ENCODE results near the gene KLHL4.
A peak's percentile ranks its signal among the peaks of the same experiment; 100 is the strongest.
"Not testable (repeated sequence)": the region's sequence is repeated elsewhere in the genome, so short reads cannot be mapped to it uniquely, and the experiment has no call there.

KLHL4 gene
- 0.34 to 0.94 reads per million in 2 donors for total RNA-seq

- peak in 1 of 5 experiments; percentile 78 for DNase-seq
Measured at GRCh38 chrX:87517571-87518141, at the start of gene KLHL4. Gene KLHL4, plus strand, starts transcription at chrX:87517802. Its CDS starts 92 bp downstream, at chrX:87517894.

DNA sequence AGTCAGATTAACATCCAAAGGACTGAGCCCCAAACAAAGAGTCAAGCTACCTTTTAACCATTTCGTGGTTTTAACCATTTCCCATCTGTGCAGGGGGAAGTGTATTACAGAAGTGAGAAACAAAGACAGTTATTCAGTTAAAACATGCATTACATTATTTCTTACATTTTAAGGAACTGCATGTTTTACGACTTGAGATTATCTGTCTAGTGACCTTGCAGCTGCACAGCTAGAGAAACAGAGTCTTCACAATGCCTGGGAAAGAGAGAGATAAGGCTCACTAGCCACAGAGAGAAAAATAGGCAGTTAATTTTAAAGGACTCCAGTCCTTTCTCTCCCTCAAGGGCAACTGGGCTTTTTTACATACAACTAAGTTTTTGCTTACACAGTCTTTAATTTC is 48.7 kb upstream of the KLHL4 start:
- no peak for DNase-seq

DNA sequence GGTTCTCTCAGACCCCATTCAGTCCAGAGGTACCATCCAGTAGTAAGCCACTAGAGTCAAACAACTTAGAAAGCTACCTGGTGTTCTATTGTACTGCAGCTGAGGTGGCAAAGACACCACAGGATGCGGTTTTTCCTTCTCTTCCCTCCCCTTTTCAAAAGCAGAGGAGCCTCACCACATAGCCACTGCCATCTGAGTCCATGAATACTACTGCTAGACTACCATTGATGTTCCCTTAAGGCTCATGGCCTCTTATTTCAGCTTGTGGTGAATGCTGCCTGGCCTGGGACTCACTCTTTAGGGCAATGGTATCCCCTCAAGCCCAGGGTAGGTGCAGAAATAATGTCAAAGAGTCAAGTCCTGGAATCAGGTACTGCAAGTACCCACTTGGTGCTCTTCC is 41.8 kb upstream of the KLHL4 start:
- no peak for DNase-seq

GRCh38 chrX:87478703-87479102 is 38.9 kb upstream of the KLHL4 start:
- not testable (repeated sequence) for DNase-seq

DNA sequence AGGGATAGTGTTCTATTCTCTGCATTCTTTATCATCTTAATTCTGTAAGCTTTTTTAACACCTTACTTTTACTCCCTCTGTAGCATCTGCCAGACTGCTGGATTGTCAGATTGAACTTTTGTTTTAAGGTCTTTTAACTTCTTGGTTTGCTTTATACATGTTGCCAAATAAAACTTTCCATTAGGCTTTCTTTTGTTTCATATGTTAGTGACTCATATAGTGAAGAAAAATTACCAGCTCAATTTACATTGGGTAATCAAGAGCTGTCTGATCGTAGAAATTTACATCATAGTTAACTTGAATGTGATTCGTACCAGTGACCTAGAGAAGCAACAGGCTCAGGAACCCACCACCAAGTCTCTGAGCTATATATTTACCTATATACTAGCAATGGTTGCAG is 28.5 kb upstream of the KLHL4 start:
- DNase-seq: no peak

DNA sequence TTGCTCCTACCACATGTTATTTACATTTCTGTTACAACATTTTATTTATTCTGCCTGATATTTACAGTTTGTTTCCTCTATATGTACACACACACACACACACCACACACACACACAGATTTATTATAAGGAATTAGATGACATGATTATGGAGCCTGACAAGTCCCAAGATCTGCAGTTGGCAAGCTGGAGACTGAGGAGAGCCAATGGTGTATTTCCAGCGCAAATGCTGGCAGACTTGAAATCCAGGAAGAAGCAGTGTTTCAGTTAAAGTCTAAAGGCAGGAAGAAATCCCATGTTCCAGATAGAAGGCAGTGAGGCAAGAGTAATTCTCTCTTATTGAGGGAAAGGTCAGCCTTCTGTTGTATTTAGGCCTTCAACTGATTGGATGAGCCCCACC is 1.8 kb upstream of the KLHL4 start:
- DNase-seq: no peak

DNA sequence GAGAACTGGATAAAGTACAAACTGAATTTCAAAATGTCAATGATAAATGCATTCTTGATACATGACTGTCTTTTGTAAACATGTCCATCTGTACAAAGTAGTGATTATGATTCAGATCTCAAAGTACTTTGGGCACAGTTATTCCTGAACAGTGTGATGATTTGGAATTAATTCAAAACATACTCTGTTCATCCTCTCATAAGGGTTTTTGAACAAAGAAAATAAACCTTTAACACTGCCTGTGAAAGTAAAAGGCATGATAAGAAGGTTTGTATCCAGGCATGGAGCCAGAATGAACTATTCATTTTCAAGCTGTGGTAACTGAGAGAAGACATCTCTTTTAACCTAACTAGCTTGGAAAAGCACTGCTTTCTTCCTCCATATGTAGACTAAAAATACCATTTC is 883 bp upstream of the KLHL4 start:
- no peak for DNase-seq

DNA sequence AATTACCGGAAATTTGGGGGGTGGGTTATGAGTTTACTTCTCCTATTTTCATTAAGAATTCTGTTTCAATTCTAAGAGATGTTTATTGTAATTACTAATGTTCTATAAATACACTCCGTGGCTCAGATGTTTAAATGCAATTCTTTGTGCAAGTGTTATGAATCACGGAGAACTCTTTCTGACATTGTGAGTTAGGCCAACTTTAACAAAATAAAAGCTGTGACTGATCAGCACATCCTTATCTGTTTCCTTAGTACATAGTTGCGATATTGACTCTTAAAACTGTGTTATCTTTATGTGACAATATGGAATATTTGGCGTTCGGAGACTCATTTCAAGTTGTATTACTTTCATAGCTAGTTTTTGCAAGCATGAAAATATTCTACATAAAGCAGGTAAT is 902 bp downstream of the KLHL4 start:
- no peak for DNase-seq

DNA sequence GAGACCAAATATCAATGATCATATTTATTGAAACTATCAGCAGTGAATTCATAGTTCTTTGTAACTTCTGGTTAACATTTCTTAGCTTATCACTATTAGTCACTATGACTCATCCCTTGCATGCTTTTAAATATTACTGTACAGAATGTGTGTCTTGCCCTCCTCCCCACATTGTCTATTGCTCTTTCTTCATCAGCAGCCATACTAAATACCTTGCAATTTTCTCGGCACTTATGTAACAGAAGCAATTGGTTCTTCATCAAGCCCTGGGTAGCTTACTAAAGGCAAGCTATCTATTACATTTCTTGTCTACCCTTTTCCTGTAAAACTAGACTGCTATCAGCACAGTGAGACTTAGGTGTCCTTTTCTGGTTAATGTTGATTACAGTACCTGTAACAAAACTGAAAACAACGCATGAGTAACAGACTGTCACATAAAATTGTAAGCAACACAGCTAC is 8.2 kb downstream of the KLHL4 start:
- peak in 1 of 5 experiments; percentile 5 for DNase-seq

DNA sequence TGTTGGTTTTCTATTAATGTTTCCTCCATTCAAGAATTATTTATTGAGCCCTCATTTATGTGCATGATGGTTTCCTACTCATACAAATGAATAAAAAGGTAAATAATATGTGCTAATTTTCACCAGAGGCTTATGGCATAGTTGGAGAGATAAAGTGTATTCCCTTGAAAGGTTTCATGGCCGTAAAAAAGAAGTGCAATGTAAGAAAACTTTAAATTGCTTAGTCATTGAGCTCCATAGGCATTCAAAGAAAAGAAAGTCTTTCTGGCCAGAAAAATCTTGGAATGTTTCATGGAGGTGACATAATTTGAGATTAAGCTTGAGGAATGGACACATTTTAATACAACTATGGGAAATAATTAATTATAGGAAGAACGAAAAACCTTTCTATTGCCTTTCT is 8.7 kb downstream of the KLHL4 start:
- no peak for DNase-seq

DNA sequence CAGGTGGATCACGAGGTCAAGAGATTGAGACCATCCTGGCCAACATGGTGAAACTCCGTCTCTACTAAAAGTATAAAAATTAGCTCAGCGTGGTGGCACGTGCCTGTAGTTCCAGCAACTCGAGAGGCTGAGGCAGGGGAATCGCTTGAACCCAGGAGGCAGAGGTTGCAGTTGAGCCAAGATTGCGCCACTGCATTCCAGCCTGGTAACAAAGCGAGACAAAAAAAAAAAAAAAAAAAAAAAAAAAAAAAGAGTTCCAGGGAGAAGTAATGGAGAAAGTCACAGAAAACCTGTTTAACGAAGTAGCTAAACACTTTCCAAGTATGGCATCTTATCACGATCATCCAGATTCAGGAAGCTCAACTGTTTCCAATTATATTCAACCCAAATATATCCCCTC is 10.9 kb downstream of the KLHL4 start:
- no peak for DNase-seq

GRCh38 chrX:87571964-87572363 is 54.4 kb downstream of the KLHL4 start:
- DNase-seq: no peak

DNA sequence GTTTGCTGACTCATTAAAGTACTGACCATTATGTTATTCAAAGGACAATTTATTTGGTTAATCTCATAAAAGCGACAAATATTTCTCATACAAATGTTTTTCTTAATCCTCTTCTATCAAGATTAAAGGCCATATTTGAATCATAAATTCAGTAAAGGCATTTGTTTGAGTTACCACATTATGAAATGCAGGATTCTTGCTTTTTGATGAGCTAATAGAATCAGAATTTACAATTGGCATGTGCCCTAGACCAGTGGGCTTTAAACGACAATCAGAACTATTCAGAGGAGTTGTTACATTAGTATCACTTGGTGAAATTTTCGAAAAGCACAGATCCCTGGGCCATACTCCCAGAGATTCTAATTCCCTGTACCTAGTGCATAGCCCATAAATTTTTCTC is 55.3 kb downstream of the KLHL4 start:
- no peak for DNase-seq

GRCh38 chrX:87578978-87579377 is 61.4 kb downstream of the KLHL4 start:
- DNase-seq: no peak

DNA sequence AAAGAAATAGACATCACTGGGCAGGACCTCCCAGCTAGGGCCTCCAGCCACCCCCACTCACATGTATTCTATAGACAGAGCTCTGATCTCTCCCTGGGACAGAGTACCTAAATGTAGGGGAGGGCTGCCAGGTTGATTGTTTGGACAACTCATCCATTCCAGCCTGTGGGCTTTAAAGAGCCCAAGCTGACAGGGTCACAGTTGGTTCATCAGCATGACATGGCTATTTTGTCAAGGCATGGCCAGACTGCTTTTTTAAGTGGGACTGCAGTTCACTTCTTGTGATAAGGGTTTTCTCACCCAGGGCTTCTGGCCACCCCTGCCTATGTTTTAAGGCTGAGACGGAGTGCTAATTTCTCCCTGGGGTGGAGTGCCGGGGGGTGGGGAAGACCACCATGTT is 63.3 kb downstream of the KLHL4 start:
- no peak for DNase-seq

DNA sequence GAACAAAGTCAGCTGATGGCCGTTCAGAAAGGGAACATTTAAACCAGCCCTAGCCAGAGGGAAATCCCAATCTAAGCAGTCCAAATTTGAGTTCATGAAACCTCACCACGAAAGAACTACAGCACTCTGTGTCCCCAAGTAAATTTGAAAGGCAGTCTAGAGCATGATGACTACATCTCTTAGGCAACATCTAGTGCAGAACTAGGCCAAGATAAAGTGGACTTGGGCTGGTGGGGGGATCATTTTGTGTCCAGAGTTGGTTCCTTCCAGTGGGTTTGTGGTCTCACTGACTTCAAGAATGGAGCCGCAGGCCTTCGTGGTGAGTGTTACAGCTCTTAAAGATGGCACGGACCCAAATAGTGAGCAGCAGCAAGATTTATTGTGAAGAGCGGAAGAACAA is 64.9 kb downstream of the KLHL4 start:
- no peak for DNase-seq

DNA sequence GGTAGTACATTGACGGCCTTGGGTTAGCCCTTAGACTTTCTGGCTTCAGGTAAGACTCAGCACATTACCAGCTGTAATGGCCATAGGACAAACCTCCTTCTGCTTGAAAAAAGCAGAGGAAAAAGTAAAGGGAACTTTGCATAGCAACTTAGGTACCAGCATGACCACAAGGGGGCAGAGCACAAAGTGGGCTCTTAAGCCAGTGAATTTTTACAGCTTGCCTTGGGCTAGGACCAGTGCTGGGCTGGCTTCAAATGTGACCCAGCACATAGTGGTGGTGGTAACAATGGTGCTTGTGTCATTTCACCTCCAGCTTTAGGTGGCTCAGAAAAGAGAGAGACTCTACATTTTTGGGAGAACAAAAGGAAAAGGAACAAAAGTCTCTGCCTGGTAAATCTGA is 66.1 kb downstream of the KLHL4 start:
- peak in 1 of 5 experiments; percentile 1 for DNase-seq

- DNase-seq: no peak
Measured at GRCh38 chrX:87616371-87616770, 98.8 kb downstream of the KLHL4 start.

- DNase-seq: no peak
Measured at GRCh38 chrX:87621697-87622096, 104.1 kb downstream of the KLHL4 start.

- no peak for DNase-seq
Measured at GRCh38 chrX:87626996-87627395, 109.4 kb downstream of the KLHL4 start.

DNA sequence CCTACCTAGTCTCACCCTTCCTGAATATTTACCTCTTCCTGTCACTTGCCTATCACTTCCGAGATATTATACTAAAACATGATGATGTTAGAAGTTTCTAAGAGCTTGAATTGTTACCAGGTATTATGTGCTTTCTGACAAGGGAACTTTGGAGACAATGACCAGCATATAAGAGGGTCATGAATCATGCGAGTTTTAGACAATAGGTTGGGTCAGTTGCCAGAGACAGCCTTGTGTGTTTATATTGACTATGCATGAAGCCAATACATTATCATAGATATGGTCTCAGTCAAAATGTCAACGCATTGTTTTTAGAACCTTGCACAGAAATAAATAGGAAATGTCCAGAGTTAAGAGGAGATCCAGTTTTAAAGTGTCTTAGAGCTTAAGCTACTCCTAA is 116.8 kb downstream of the KLHL4 start:
- no peak for DNase-seq

DNA sequence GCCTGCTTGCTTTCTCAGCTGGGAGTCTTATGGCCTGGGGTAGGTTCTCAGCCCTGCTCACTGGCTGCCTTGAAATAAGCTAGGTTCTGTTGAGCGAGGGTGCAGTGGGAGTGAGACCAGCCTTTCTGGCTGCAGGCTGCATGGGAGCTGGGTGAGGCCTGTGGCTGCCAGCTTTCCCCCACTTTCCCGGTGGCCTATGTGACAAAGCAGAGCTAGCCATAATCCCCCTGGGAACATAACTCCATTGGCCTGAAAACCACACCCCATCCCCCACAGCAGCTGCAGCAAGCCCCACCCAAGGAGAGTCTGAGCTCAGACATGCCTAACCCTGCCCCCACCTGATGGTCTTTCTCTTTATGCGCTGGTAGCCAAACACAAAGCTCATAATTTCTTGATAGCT is 118.9 kb downstream of the KLHL4 start:
- DNase-seq: no peak

DNA sequence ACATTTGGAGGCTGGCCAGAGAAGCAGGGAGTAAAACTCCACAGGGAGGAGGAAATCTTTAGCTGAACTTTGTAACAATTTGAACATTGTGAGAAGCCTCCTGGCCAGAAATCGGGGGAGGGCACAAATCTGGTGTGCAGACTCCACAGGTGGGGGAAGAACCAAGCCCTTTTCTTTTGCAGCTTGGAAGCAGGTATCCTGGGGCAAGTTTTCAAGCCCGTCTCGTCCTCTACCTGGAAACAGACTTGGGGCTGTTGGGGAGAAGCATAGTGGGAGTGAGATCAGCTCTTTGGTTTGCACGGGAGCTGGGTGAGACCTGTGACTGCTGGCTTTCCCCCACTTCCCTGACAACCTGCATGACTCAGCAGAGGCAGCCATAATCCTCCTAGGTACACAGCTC is 123.8 kb downstream of the KLHL4 start:
- DNase-seq: not testable (repeated sequence)

DNA sequence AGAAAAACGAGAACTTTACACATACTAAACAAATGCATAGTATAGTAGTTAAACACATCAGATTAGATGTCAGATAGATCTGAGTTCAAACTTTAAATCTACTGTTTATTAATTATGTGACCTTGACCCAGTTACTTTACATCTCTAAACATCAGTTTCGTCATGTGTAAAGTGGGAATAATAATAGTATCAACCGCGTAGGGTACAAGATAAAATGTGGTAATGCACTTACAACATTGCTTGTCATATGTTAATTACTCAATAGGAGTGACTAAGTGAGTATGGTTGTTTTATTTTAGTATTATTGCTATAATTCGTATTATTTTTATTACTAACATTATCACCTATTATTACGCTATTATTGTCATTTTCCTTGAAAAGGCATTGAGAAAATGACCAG is 144.2 kb downstream of the KLHL4 start:
- DNase-seq: no peak

GRCh38 chrX:87663421-87663820 is 145.8 kb downstream of the KLHL4 start:
- no peak for DNase-seq

Data from T-helper 2 cell (primary cell).